Activated CD8-positive, alpha-beta memory T cell treated with anti-CD3 and anti-CD28 coated beads, Interleukin-2, amount 10 ng/mL, durations not matched to agents 7 days and 5 days (primary cell): ENCODE measurements around the gene UBXN1. TPM values are rescaled to one million over a fixed set of nuclear protein-coding genes. Genes with fewer than 3 reads are reported as not detected.
"Not testable (repeated sequence)": the region's sequence is repeated elsewhere in the genome, so short reads cannot be mapped to it uniquely, and the experiment has no call there.

ENCODE experiments used
- ATAC-seq: fragments of 150-1000 bp; cut with Tn5 transposase; one replicate; pipeline ENCODE4 v1.10.0; 2021; ENCODE audit warnings: moderate library complexity
- CTCF ChIA-PET: fragments of 350-600 bp; sonication (Branson Sonifier 250); formaldehyde crosslinking; loops from one replicate; lab custom pipeline; 2021; ENCODE audit warnings: antibody characterized with exemption; lab: Charles Lee
- DNase-seq: peaks from one replicate; pipeline ENCODE4 v3.0.0-alpha.2; 2020
- H3K27ac Mint-ChIP-seq: one replicate; pipeline ENCODE4 v1.8.0; 2021; ENCODE audit warnings: mild to moderate bottlenecking, mixed read lengths
- H3K27me3 Mint-ChIP-seq: one replicate; pipeline ENCODE4 v1.8.0; 2021; ENCODE audit warnings: mixed read lengths
- H3K36me3 Mint-ChIP-seq: one replicate; pipeline ENCODE4 v1.8.0; 2021; ENCODE audit warnings: mild to moderate bottlenecking, mixed read lengths
- H3K4me1 Mint-ChIP-seq: one replicate; pipeline ENCODE4 v1.8.0; 2021; ENCODE audit warnings: mixed read lengths
- H3K4me3 Mint-ChIP-seq: one replicate; pipeline ENCODE4 v1.8.0; 2021; ENCODE audit warnings: mild to moderate bottlenecking, moderate library complexity, mixed read lengths
- H3K9me3 Mint-ChIP-seq: one replicate; pipeline ENCODE4 v1.8.0; 2022; ENCODE audit warnings: low read depth, mixed read lengths
- total RNA-seq, 2 experiments: library from RNA; stranded (reverse); gene quantifications; one replicate each; pipeline ENCODE4 v1.2.3, GENCODE V29; 2021

The UBXN1 gene
- total RNA-seq, 2 experiments from 2014 or later: 115 to 152 TPM

GRCh38 chr11:62705880-62706849, 27.3 kb upstream of the UBXN1 start:
- CTCF ChIA-PET: interaction anchor here (0.6 to 6.2 kb wide), 15 partner anchors 9 to 313 kb away, joined by 3 to 44 read pairs (median 4); partner anchors contain the start of genes C11orf98, CSKMT, LRRN4CL and SLC3A2
- ATAC-seq: peak; percentile 76
- Mint-ChIP-seq H3K4me3 (peak overlapping the region; percentile 88), H3K36me3 (peaks cover 20% of the 10 kb centered on the region), H3K4me1 (peaks cover 51% of the 10 kb centered on the region), H3K9me3 (no peaks in the 10 kb centered on the region), H3K27ac (peak overlapping the region; percentile 74), H3K27me3 (no peaks in the 10 kb centered on the region)
- DNase-seq: peak; percentile 96

- Mint-ChIP-seq H3K9me3 (no peaks in the 10 kb centered on the region), H3K36me3 (peaks cover 19% of the 10 kb centered on the region), H3K4me1 (peaks cover 47% of the 10 kb centered on the region), H3K27ac (peak overlapping the region; percentile 74), H3K4me3 (peak overlapping the region; percentile 88), H3K27me3 (no peaks in the 10 kb centered on the region)
- CTCF ChIA-PET: interaction anchor here (0.8 to 6.2 kb wide), 10 partner anchors 10 to 312 kb away, joined by 3 to 44 read pairs (median 5); partner anchors contain the start of genes C11orf98, CSKMT, LRRN4CL and TMEM179B
- ATAC-seq (no peak), DNase-seq (no peak)
These were observed 26.5 kb upstream of the UBXN1 start for GRCh38 chr11:62705413-62705812.

DNA sequence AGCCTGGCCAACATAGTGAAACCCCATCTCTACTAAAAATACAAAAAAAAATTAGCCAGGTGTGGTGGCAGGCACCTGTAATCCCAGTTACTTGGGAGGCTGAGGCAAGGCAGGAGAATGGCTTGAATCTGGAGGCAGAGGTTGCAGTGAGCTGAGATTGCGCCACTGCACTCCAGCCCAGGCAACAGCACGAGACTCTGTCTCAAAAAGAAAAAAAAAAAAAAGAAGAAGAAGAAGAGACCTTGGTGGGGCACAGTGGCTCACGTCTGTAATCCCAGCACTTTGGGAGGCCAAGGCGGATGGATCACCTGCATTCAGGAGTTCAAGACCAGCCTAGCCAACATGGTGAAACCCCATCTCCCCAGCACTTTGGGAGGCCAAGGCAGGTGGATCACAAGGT, 25.0 kb upstream of the UBXN1 start:
- ATAC-seq, H3K9me3 Mint-ChIP-seq, H3K27ac Mint-ChIP-seq, H3K4me3 Mint-ChIP-seq, H3K27me3 Mint-ChIP-seq, DNase-seq: not testable (repeated sequence)
- H3K4me1 Mint-ChIP-seq: peaks cover 40% of the 10 kb centered on the region
- peaks cover 15% of the 10 kb centered on the region for H3K36me3 Mint-ChIP-seq
- CTCF ChIA-PET: interaction anchor here (1.1 to 6.2 kb wide), 3 partner anchors 12 to 279 kb away, joined by 3 to 44 read pairs (median 14); partner anchors contain the start of gene LRRN4CL

GRCh38 chr11:62702246-62702645, 23.4 kb upstream of the UBXN1 start:
- Mint-ChIP-seq H3K4me1 (peaks cover 25% of the 10 kb centered on the region), H3K9me3 (no peaks in the 10 kb centered on the region), H3K36me3 (peaks cover 15% of the 10 kb centered on the region), H3K27ac (peak overlapping the region; percentile 16), H3K4me3 (no peak overlapping the region), H3K27me3 (no peaks in the 10 kb centered on the region)
- no peak for DNase-seq
- CTCF ChIA-PET: interaction anchor here (0.7 to 6.2 kb wide), 4 partner anchors 10 to 1163 kb away, joined by 3 to 44 read pairs (median 8); partner anchors contain the start of gene LRRN4CL
- no peak for ATAC-seq

GRCh38 chr11:62694455-62695167, 15.7 kb upstream of the UBXN1 start:
- peak; percentile 88 for ATAC-seq
- H3K4me1 Mint-ChIP-seq: peaks cover 5% of the 10 kb centered on the region
- no peak overlapping the region for H3K4me3 Mint-ChIP-seq
- no peak overlapping the region for H3K27ac Mint-ChIP-seq
- DNase-seq: peak; percentile 85
- H3K36me3 Mint-ChIP-seq: peaks cover 6% of the 10 kb centered on the region
- CTCF ChIA-PET: interaction anchor here (0.6 to 5.5 kb wide), 46 partner anchors 9 to 313 kb away, joined by 3 to 44 read pairs (median 4); partner anchors contain the start of genes BSCL2, C11orf98, CSKMT and EEF1G
- H3K27me3 Mint-ChIP-seq: no peaks in the 10 kb centered on the region
- H3K9me3 Mint-ChIP-seq: no peaks in the 10 kb centered on the region

- not testable (repeated sequence) for H3K4me1 Mint-ChIP-seq, H3K36me3 Mint-ChIP-seq, H3K4me3 Mint-ChIP-seq, H3K9me3 Mint-ChIP-seq, ATAC-seq, H3K27me3 Mint-ChIP-seq, DNase-seq, H3K27ac Mint-ChIP-seq
- CTCF ChIA-PET: interaction anchor here (0.6 to 5.5 kb wide), 27 partner anchors 10 to 312 kb away, joined by 3 to 44 read pairs (median 5); partner anchors contain the start of genes C11orf98, CSKMT, EML3 and HNRNPUL2
These were observed 14.8 kb upstream of the UBXN1 start for GRCh38 chr11:62693624-62694023.

DNA sequence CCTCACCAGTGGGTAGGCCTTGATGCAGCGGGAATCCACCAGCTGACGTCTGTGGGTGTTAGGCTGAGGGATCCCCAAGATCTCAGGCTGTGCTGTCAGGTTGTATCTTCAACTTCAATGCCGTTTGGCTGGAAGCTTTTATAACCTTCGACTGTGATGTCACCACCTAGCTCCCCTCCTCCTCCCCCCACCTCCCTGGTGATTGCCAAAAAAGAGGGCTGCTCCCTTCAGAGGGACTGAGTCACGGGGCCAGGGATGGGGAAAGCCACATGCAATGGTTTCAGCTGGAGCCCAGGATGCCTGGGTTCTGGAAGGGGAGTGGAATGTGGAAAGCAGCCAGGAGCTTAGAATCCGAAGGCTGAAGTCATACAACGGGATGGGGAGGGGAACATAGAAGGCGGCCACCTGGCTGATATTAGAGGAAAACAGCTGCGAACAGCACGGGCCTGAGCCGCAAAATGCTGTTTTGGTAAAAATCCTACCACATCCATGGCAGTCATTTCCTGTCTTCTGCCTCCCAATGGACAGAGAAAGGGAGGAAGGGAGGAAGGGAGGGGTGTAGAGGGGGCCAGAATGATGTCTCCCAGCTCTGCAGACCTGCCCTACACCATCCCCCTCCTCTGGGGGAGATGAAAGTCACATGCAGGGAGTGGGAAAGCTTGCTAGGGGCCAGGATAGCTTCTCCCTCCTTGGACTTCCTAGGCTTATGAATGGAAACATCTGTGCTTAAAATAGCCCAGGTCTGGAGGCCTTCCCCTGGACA, 10.7 kb upstream of the UBXN1 start, which contains the start of gene LRRN4CL:
Gene LRRN4CL (minus strand): TSS at position 110 of the 763 bp plus-strand sequence. CDS start 1,022 bp downstream, outside the sequence.
- no peak within 1 kb of the TSS for H3K27ac Mint-ChIP-seq
- CTCF ChIA-PET: interaction anchor here (1.2 to 5.5 kb wide), 6 partner anchors 9 to 265 kb away, joined by 3 to 44 read pairs (median 4); partner anchors contain the start of genes TUT1 and UQCC3
- no peak within 1 kb of the TSS for H3K4me3 Mint-ChIP-seq
- H3K4me1 Mint-ChIP-seq: peaks cover under 1% of the 10 kb centered on the region
- no peak for ATAC-seq
- H3K36me3 Mint-ChIP-seq: peaks cover 8% of the 10 kb centered on the region
- H3K9me3 Mint-ChIP-seq: no peaks in the 10 kb centered on the region
- H3K27me3 Mint-ChIP-seq: peaks cover 10% of the 10 kb centered on the region
- DNase-seq: no peak

- Mint-ChIP-seq H3K27me3 (peaks cover 10% of the 10 kb centered on the region), H3K36me3 (peaks cover 8% of the 10 kb centered on the region), H3K27ac (no peak overlapping the region), H3K9me3 (no peaks in the 10 kb centered on the region), H3K4me3 (no peak overlapping the region), H3K4me1 (no peaks in the 10 kb centered on the region)
- DNase-seq (no peak), ATAC-seq (no peak)
- CTCF ChIA-PET: interaction anchor here (0.6 to 2.5 kb wide), 3 partner anchors 29 to 264 kb away, joined by 3 to 9 read pairs (median 3); no protein-coding TSS in a partner anchor
These were observed 9.6 kb upstream of the UBXN1 start for GRCh38 chr11:62688491-62688890.

- CTCF ChIA-PET: interaction anchor here (0.6 to 2.5 kb wide), 2 partner anchors 29 to 263 kb away, joined by 3 to 9 read pairs; no protein-coding TSS in a partner anchor
- H3K4me1 Mint-ChIP-seq: no peaks in the 10 kb centered on the region
- no peak overlapping the region for H3K4me3 Mint-ChIP-seq
- H3K27ac Mint-ChIP-seq: no peak overlapping the region
- H3K9me3 Mint-ChIP-seq: no peaks in the 10 kb centered on the region
- H3K27me3 Mint-ChIP-seq: peaks cover 10% of the 10 kb centered on the region
- H3K36me3 Mint-ChIP-seq: peaks cover 5% of the 10 kb centered on the region
- DNase-seq (no peak), ATAC-seq (no peak)
These were observed 8.9 kb upstream of the UBXN1 start for GRCh38 chr11:62687508-62688396.

DNA sequence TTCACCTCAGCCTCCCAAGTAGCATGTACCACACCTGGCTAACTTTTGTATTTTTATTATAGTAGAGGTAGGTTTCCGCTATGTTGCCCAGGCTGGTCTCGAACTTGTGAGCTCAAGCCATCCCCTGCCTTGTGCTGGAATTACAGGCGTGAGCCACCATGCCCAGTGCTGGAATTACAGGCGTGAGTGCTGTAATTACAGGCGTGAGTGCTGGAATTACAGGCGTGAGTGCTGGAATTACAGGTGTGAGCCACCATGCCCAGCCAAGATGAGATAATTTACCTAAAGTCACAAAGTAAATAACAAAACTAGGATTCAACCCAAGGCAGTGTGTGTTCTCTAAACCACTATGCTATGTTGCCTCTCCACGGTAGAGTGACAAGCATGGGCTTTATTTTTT, 3.6 kb upstream of the UBXN1 start:
- DNase-seq: no peak
- CTCF ChIA-PET: interaction anchor here (1.5 to 2.9 kb wide), 3 partner anchors 11 to 258 kb away, joined by 5 to 17 read pairs (median 5); partner anchors contain the start of genes LBHD1 and UQCC3
- no peaks in the 10 kb centered on the region for H3K9me3 Mint-ChIP-seq
- no peak overlapping the region for H3K4me3 Mint-ChIP-seq
- H3K4me1 Mint-ChIP-seq: peaks cover 19% of the 10 kb centered on the region
- peaks cover 5% of the 10 kb centered on the region for H3K27me3 Mint-ChIP-seq
- ATAC-seq: no peak
- H3K27ac Mint-ChIP-seq: no peak overlapping the region
- peaks cover 4% of the 10 kb centered on the region for H3K36me3 Mint-ChIP-seq

DNA sequence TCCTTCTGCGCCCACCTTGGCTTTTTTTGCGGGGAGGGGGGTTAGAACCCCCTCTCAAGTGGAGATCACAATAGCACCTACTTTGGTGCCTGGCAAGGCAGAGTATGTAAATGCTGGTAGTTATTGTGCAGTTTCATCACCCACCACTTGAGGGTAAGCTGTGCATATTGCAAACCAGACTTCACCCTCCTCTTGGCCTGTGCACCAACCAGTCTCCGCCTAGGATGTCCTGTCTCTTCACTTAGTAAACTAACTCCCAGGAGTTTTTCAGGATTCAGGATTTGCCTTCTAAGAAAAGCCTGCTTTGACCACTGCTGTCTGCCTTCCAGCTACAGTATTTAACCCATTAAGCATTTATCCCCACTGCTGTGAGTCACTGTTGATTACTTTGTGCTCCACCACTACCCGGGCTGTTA, 2.0 kb upstream of the UBXN1 start:
- CTCF ChIA-PET: interaction anchor here (0.6 to 3.7 kb wide), 26 partner anchors 9 to 266 kb away, joined by 3 to 42 read pairs (median 4); partner anchors contain the start of genes C11orf98, CSKMT, GANAB and LBHD1
- Mint-ChIP-seq H3K27me3 (no peaks in the 10 kb centered on the region), H3K4me1 (peaks cover 31% of the 10 kb centered on the region), H3K9me3 (no peaks in the 10 kb centered on the region), H3K36me3 (peaks cover 14% of the 10 kb centered on the region), H3K4me3 (peak overlapping the region; percentile 39), H3K27ac (peak overlapping the region; percentile 73)
- DNase-seq: peak; percentile 62
- peak; percentile 73 for ATAC-seq
